Limb (tissue), 2 donors: ENCODE results near the gene CCDC149.

ENCODE experiments used
- DNase-seq, 2 donors: peaks; one replicate each; pipeline ENCODE4 v3.0.0-alpha.2; 2016; ENCODE audit errors: extremely low spot score in 2 of 2

CCDC149 gene

DNA sequence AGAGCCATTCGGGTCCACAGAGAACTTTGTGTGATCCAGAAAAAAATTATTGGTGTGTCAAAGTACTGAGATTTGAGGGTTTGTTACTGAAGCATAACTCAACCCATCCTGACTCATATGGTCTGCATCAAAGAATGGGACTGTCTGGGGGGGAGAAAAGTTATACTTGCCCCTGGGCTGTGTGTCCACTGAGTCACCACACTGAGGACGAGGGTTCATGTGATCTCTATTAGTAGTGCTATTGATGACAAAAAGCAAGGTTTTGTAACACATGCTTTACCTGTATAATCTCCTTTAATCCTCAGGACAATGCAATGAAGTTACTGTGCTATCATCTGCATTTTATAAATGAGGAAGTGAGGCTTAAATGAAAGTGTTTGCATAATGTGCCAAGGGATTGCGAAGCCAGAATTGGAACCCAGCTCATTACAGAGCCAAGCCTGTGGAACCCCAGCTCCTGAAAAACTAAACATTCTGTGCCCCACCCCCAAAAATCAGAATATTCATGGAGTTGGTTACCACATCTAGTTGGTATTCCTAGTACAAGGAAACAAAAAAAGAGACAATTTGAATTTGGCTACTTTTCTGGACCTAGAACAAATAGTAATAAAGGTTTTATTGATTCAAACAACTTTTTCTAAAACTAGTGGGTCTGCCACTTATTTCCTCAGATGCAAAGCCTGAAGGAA, 31.2 kb downstream of the CCDC149 start:
- no peak for DNase-seq

DNA sequence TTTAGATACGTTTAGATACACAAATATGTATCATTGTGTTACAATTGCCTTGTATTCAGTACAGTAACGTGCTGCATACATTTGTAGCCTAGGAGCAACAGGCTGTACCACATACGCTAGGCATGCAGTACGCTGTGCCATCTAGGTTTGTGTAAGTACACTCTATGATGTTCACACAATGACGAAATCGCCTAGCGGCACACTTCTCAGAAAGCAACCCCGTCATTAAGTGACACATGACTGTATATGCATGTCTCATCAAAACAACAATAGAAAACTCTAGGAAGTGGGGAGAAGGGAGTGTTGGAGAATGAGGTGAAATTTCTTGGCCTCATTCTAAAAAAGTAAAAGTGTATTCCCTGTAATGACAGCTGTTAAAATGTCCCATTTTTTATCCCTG, 32.7 kb downstream of the CCDC149 start:
- no peak for DNase-seq

DNA sequence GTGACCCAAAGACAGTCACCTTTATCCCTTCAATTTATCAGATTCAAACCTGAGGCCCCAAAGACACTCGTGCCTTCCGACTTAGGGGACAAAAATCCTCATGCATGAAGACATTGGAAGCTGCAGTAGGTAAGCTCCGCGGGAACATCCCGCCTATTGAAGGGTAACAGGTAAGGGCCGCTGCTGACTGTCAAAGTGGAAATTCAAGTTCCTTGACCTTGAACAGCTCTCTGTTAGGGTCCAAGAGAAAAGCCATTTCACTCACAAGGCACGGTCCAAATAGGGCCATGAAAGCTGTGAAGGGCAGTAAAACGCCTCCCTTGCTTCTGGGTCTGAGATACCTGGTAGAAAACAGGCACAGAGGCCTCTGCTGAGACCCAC, 34.2 kb downstream of the CCDC149 start:
- no peak for DNase-seq

DNA sequence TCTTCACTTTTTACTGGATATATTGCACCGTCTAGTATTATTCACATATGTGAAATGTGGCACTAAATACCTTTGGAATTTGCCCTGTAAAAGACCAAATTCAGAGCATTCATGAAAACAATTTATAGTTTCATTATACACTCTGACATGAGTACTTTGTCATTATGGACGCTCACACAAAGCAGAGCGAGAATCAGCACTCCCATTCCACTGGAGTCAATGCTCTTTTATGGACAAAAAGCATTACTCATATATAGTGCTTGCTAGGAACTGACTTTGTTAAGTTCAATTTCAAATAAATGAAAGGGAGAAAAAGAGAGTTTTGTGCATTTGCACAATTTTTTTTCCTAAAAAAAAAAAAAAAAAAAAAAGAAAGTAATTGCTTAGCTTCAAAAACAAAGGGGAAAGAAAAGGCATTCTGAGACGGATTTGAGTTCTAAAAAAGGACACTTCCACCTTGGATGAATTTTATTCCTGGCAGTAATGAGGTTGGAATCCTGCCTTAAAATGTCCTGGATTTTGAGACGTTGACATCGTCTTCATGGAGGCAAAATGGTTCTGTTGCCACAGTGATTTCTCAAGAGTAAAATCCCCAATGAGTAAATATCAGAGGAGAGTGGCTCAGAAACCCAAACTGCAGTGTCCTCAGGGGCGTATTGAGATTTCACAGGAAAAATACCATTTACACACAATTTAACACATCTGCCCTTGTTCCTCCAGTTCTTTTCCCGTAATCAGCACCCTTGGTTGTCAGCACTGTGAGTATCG, 34.8 kb downstream of the CCDC149 start:
- no peak for DNase-seq

DNA sequence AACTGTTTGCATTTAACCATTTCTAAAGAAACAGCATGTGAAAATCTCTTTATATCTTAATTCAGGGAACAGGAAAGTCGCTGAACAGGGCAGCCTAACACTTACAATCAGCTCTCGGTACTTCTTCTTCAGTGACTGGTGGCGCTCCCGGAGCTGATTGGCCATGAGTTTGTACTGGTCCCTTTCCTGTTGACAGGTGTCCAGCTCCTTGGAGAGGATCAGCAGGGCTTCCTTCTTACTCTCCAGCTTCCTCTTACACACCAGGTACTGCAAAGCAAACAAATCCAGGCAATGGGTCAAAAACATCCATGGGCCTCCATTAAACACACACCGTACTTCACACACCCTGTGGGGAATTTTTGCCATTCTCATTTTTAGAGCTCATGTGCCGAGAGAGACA, 36.4 kb downstream of the CCDC149 start:
- no peak for DNase-seq

DNA sequence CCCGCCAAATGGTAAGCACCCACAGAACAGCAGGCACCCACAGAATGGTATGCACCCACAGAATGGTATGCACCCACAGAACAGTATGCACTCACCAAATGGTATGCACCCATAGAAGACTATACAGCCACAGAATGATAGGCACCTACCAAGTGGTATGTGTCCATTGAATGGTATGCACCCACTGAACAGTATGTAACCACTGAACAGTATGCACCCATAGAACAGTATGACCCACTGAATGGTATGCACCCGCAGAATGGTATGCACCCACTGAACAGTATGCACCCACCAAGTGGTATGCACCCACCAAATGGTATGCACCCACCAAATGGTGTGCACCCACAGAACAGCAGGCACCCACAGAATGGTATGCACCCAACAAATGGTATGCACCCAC, 40.1 kb downstream of the CCDC149 start:
- no peak for DNase-seq

DNA sequence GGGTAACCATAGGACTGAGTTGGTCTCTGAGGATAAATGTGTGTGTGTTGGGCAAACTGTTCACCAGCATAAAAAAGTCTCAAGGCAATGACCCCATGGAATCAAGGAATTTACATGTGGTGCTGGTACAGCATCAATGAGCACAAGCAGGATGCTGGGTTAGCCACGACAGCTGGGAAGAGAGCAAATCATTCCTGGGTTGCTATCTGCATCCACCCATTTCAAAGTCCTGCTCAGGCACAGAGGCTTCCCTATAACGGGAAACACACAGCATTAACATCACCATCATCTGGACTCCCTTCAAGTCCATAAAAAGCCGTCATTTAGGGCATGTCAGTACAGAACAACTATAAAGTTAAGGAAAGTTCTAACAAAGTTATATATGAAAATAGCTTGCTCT, 41.6 kb downstream of the CCDC149 start:
- no peak for DNase-seq

DNA sequence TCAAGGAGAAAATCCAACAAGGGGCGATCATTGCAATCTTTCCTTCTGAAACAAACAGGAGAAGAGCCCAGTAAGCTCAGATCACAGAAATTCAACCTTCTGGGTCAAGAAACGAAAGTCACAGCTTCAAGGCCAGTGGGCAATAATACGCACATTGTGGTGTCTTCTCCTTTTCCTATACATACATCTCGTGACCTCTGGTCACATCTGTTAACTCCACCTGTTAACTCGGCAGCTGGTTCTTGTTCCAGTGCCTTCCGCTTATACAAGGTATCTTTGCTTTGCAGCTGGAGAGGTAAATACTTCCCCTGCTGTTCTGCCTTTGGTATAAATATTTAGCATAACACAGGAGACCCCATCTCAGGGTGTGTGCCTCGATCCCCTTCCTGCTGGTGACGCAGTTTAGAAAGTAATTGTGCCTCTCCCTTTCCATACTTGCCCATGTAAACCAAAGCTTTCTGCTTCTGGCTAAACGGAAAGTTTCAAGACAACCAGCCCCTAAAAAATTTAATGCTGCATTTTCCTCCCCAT, 45.0 kb downstream of the CCDC149 start:
- no peak for DNase-seq

DNA sequence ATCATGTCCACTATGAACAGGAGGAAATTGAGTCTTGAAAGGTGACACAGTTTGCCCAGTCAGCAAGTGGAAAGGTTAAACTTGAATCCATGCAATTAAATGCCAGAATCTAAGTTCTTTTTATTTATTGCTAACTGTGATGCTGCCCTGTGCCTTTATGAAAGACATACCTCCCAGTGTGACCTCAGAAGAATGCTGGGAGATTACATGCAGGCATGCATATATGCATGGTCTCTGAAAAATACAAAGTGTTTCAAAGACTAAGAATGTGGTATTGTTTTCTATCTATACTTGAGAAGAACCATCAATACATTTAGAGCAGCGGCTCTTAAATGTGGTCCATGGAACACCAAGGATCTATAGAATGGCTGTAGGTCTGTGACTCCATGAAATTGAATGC, 45.6 kb downstream of the CCDC149 start:
- no peak for DNase-seq

DNA sequence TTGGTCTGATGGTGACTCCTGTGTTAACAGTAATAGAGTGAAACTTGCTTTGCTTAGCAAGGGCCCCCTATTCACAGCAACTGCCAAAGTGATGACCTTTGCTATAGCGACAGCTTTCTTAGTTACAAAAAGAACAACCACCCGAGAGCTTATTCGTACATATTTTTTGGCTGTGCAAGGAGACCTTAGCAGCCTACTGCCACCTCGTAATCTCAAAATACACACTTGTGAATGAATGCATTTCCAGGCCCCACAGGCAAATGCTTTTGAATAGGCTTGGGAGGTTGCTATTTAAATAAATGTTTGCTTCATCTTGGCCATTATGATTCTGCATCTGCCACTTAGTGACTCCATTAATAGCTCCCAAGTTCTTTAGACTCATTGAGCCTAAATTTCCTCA, 47.4 kb downstream of the CCDC149 start:
- DNase-seq = no peak

DNA sequence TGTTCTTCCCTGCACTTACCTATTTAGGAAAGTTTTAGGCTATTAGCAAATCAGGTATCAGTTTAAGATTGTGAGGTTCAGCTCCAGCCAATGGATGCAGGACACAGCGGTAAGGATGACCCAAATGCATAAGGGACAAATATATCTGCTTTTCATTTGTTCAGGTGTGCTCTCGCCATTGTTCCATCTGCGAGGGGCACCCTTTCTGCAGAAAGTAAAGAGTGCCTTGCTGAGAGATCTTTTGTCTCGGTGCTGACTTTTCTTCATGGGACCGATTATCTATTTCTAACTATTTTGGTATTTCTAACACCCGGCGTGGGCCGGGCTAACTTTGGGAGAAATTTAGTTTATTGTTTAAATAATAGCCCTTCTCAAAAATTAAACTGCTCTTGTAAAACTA, 49.0 kb downstream of the CCDC149 start:
- DNase-seq = no peak

DNA sequence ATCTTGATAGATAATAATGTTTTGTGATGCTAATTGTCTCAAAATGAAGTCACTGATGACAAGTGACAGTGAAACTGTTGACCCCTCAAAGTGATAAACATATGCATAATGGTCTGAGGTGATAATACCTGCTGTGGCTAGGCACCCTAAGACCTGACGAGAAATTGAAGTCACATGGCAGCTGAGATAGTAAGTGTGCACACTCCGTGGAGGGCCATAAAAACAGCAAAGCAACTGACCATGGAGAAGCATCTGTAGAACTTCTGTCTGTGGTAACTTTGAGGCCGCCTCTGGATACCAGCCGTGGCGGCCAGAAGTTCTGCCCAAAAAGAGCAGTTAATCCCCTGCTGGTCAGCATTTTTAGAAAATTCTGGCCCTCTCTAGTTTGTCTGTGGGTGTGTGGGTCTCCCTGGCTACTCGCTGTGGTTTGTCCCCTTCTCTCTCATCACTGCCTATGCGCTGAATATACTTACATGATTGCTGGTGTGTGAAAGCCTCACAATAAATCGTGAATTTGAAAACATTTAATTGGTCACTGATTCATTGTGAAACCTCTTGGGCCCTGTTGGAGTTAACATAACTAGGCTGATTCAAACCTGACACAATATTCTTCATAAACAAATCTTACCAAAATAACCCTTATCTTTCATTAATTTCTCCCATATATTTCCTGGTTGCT, 50.6 kb downstream of the CCDC149 start:
- no peak for DNase-seq

DNA sequence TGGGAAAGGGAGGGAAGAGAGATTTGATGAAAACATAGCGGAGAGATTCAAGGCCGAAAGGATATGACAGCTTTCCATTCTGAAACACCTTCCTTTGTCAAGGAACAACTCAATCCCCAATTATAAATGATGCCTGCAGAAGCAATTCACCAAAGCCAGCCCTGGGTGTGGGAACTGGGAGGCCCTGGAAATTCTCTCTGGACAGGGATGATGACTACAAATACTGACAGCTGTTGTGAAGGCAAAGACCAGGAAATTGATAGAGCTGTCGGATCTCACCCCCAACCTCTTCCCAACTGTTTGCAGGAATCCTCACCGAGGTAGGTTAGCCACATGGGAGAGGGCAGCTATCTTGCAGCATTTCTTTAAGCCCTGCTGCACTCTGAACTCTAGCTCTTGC, 54.3 kb downstream of the CCDC149 start:
- no peak for DNase-seq

DNA sequence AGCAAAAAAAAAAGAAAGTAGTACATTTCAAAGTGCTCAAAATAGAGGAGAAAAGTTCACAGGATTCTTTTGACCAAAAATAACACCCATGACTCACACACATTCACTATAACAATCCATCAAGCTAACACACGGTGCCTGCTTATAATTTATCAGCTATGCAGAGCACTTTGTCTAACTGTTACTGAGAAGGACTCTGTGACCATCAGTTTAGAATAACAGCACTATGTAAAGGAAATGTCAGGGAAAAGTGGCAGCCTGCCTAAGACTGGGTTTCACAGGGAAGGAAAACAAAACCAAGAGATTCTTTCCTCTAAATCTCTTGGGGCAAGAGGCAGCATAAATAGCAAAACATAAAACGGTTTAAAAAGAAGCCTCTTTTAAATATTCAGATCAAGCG, 54.8 kb downstream of the CCDC149 start:
- DNase-seq = peak in 1 of 2 donors; percentile 41

DNA sequence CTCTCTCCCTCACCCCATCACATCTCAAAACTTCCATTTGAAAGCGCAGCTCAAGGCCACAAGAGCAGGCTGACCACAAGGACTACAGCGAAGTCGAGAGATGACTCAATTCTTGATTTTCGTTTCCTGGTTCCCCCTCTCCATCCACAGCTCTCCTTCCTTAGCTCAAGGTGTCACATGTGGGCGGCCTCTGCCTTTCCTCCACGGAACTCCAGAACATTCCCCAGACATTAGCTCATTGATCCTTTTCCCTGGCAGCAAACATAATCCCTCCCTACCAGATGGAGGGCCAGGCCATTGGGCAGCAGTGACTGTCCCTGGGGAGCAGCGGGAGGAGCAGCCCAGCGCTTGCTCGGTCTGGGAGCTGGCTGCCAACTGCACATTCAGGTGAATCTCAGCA, 56.3 kb downstream of the CCDC149 start:
- DNase-seq = no peak

DNA sequence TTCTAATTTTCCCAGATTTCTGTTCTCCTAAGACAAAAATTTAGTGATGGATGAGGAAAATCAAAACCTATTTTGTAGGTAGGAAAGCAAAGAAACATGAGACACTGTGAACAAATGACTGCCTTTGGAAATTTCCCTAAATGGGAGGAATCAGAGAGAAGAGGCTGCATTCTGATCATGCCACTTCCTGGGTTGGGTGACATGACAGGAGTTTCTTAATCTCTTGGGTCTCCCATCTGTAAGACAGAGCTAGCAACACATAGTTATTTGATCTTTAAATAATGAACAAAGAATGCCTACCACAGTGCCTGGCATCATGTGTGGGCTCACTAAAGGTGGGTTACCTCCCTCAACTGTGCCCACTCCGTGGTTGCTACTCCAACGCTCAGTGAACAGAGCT, 57.1 kb downstream of the CCDC149 start:
- no peak for DNase-seq

DNA sequence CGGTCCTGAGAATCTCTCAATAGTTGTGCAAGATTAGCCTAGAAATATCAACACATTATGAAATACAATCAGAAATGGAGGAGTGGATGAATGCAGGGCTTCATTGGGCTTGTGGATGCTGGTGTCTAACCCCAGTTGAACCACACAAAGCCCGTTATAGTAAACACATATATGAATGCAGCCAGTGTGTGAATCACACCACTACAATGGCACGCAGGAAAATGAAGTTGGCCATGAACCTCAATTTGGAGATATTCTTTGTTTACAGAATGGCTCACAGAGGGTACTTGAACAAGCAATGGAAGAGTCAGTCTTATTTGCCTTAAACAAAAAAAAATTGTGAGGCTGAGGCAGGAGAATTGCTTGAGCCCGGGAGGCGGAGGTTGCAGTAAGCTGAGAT, 59.7 kb downstream of the CCDC149 start:
- DNase-seq = no peak

DNA sequence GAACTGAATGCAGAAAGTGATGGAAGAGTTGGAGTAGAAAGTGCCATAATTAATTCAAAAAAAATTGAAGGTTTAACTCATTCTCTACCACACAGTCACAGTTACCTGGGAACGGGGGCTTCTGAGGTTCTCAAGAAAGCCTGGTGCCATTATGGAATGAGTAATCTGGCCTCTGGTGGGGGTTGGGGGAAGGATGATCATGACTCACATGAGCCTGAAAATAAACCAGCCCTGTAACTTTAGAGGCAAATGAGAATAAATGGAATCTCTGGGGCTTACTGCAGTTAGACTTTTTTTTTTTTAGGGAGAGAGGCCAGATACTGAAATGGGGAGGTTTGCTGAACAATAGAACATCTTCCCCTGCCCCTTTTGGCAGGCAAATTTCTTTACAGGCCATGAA, 62.2 kb downstream of the CCDC149 start:
- no peak for DNase-seq

DNA sequence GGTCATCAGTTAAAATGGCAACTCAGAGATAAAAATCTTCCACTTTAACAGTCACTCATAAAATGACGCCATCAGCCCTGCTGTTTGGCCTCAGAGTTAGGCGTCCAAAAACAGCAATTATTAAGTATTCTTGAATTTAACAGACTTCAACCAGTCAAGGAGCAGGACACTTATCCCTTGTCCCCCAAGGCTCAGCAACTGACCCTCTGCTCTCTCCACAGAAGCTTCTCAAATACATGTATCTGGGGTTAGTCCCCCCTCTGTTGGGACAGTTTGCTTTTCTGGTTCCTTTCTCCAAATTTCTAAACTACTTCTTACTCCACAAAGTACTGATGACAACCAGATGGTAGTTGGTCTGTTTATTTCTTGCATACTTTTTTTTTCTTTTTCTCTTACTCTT, 63.1 kb downstream of the CCDC149 start:
- DNase-seq = no peak

DNA sequence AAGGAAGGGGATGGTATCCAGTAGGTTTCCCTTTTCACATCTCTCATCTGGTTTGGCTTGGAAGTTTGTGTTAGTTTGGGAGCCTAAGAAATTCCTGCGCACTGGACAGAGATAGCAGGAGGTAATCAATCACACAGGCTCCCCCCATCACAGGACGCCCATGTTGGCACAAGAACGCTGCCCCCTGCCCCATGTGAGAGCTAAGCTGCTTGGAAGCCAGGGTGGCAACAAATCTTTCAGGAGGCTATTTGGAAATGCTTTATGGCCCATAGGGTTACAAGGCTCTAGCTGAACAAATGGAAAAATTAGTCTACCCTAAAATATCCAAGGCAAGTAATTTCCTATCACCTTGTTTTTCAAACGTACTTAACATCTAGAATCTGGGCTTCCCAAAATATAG, 63.5 kb downstream of the CCDC149 start:
- DNase-seq = no peak

DNA sequence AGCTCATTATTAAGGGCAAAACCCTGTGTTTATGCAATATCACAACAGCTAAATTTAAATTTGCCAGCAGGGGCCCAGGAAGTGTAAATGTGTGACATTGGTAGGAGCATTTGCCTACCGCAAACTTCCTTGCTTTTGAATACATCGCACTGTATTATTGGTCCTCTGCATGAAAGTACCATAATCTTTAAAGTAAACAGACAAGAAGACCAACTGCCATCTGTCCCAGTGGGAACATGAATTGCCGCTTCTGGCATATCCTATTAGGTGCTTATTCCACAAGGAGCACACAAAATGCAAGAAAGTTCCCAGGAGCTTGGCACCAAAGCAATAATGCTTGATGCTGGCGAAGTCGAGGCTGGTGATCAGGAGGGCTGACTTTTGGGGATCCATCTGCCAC, 66.1 kb downstream of the CCDC149 start:
- no peak for DNase-seq

DNA sequence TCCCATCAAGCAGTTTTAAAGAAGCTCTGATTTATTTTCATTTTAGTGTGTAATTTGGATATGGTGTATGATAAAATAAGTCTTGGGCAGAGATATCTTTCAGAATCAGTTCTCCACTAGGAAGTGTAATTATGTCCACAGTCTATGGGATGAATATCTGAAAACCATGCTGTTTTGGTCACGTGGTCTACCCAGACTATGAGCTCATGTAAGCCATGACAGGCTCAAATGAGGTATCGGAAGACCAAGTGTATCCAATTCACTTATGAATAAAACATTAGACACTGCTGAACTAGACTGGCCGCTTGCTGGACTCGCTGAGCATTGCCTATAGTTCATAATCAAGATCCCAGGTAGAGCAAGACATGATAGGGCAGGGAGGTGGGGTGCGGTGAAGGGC, 66.9 kb downstream of the CCDC149 start:
- DNase-seq = no peak

DNA sequence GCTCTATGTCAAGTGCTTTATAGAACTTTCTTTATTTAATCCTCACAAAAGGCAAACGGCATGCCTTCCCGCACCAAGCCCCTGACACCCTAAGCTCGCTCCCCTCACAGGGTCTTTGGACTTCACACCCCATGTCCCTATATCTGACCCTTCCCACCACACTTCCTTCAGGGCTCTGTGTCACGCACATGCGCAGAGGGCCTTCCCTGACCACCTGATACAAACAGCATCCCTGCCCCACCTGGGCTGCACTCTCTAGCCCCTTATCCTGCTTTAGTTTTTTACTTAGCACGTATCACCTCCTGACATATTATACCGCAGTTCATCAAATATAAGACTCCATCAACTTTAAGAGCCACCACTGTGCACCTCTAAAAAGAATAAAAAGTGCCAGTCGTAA, 67.7 kb downstream of the CCDC149 start:
- no peak for DNase-seq
